COLO668 (cell line): Measurements from ENCODE around the gene RBMS1.

Experiments used
- DNase-seq: peaks from one replicate; lab custom pipeline; 2025; ENCODE audit not compliant: unreplicated experiment; lab: John Stamatoyannopoulos, UW

RBMS1 gene, protein sequence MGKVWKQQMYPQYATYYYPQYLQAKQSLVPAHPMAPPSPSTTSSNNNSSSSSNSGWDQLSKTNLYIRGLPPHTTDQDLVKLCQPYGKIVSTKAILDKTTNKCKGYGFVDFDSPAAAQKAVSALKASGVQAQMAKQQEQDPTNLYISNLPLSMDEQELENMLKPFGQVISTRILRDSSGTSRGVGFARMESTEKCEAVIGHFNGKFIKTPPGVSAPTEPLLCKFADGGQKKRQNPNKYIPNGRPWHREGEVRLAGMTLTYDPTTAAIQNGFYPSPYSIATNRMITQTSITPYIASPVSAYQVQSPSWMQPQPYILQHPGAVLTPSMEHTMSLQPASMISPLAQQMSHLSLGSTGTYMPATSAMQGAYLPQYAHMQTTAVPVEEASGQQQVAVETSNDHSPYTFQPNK

DNA sequence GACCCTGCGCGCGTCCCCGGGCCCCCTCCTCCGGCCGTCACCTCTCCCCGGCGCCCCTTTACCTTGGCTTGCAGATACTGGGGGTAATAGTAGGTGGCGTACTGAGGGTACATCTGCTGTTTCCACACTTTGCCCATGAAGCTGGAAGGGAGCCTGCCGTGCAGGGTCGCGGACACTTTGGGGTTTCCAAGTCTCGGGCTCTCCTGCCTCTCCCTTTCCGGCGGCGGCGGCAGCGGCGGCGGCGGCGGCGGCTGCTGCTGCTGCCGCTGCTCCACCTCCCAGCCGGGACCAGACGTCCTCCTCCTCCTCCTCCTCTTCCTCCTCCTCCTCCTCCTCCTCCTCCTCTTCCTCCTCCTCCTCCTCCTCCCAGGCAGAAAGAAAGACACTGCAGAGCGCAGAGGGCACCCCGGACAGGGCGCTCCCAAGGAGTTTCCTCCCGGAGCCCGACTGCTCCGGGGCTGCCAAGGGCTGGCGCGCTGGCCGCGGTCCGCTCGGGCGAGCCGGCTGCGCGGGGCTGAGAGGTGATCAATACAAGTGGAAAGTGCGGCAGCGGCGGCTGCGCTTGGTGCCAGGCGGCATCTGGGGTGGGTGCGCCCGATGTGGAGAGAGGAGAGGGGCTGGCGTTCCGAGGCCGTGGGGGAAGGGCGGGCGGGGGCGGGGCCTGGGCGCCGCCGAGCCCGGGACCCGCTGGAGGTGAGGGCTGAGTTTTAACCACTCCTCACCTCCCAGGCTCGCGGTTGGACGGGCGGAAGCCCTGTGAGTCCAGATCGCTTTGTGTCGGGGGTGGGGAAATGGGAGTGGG lies at the start of gene RBMS1:
Gene RBMS1, minus strand, starts transcription at position 581 of the 802 bp plus-strand sequence. Its CDS starts 444 bp downstream, at position 137.
- peak; percentile 73 for DNase-seq

DNA sequence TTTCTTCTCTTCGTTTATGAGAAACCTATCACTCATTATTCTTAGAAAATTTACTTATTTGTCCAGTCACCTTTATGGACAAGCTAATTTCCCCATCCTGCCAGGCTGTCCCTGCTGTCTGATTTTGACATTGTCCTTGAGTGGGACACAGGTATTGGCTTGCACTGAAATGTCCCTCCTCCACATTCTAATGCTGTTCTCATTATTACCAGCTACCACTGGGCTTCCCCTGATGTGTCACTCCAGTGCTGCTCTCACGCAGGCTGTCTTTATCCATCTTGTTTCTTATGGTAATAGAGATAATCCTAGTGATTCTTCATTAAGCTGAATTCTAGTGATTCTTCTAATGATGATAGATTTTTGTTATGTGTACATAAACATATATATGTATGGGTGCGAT lies 48.1 kb upstream of the RBMS1 start:
- DNase-seq: no peak

DNA sequence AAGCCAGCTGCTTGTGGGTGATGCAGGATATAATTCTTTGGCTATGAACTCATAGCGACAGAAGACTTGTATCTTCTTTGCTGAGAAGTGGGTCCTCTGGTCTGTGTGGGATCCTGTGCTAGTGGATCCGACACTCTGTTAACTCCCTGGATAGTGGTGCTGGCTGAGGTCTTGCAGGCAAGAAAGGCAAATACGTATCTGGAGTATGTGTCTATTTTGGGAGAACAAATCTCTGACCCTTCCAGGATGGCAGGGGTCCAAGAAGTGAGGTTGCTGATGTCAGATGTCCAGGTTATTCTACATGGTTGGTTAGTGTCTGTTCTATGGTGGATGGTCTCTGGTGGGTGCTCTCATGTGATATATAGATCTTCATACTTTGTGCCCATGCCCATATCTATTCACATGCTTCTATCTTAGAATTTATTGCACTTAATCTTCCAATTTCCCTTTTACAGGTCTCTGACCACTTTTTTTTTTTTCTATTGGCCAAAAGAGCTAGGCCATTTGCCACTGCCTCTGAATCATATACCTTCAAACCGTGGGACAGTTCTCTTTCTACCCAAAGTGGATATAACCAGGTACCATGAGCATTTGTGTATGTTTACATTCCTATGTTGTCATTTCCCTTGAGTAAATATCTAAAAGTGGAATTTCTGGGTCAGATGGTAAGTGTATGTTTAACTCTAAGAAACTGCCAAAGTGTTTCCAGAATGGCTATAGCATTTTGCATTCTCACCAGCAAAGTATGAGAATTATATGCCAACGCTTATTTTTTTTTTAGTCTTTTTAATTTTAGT lies 45.1 kb upstream of the RBMS1 start:
- DNase-seq: no peak

DNA sequence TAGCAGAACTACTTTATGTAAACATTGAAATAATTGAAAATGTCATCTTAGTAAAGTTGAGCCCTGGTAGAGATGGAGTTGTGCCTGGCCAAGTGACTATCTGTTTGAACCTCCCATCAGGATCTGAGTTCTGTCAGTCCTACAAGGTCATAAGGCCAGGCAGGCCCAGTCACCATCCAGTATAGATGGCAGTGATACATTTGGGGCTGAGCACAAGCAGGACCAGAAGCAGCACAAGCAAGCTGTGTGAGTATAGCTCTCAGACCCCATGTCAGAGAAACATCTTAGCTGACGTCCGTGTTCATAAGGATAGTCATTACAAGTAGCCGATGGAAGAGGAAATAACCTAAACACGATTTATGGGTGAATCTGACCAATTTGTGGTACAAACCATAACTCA lies 44.5 kb upstream of the RBMS1 start:
- no peak for DNase-seq

DNA sequence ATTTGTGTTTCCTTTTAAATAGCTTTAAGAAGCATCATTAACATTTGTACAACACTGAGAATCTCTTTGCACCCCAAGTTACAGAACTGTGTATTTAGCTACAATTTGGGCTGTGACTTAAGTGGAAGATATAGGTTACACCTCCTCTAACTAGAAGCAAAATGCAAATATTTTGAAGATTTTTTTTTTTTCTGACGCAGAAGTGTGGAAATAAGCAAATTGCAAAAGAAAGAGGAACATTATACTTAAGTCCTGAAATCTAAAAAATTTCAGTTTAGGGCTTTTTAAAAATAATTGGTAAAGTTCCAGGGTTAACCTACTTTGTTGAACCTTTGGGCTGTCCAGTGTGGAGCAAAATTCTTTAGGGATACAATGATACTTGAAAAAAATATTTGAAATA lies 41.4 kb upstream of the RBMS1 start:
- DNase-seq: no peak

DNA sequence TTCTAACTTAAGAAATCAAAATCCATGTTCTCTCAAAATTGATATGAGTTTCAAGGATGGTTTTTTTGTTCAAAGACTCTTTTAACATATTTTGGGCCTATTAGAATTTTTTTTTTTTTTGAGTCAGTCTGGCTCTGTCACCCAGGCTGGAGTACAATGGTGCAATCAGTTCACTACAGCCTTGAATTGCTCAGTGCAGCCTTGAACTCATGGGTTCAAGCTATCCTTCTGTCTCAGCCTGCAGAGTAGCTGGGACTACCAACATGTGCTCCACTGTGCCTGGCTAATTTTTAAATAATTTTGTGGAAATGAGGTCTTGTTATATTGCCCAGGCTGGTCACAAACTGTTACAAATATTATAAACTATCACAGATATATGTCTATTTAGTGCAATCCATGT lies 40.6 kb upstream of the RBMS1 start:
- no peak for DNase-seq

DNA sequence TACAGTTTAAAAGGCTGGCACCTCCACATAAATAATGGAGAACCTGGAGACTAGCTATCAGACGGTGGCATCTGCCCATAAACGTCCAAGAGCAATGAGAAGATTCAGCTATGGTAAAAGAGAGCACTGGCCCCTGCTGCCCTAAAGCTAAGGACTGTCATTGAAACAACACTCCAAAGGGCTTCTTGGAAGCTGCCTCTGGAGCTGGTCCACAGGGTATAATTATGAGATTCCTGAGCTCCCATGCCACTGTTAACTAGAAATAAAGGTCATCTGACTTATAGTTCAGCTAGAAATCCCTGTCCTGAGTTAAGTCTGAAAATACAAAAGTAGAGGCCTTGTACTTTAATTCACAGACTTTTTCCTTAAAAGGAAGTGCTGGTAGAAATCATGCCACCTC lies 39.9 kb upstream of the RBMS1 start:
- DNase-seq: no peak

DNA sequence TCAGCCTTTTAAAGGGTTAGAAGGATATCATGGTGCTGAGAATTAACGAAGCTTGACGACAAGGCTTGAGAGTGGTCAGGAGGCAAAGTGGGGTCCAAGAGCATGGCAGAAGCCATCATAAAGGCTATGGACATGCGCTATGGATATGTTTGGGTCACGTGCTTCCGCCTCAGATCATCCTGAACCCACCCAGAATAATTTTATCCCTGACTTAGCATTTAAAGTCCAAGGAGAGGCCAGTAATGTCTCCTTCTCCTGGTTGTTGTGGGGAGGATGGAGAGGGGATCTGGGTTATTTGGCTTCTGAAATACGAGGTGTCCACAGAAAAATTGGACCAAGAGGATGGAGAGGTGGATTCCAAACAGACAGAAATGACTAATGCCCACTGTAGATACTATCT lies 38.8 kb upstream of the RBMS1 start:
- DNase-seq: no peak

DNA sequence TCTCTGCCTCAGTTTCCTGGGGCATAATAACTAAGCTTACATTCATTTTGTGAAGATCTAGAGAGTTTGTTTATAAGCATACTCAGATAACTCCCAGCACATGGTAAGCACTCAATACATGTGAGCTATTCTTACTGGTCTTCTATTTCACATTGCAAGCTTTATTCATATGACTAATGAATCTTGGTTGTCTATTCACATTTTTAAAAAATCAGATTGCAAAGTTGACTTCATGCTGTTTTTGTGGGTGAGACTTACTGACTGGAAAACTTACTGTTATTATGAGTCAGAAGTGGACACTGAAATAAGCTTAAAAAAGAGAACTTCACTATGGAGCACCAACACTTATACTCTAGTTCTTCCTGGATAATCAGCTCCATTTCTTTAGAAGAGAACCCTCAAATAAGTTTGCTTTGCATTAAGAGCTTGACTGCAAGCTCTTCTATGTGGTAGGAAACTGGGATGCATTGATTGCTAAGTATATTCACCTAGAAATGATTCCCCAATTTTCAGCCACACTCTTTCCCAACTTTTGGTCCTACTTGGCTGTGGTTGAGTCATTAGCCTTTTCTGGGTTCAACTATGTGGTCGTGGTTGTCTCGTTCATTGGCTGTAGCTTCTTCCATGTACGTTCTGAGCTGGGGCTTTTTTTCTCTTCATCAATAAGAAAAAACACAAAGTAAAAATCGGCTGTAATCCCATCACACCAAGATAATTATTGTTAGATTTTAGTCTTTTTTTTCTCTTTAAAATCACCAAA lies 29.5 kb upstream of the RBMS1 start:
- no peak for DNase-seq

DNA sequence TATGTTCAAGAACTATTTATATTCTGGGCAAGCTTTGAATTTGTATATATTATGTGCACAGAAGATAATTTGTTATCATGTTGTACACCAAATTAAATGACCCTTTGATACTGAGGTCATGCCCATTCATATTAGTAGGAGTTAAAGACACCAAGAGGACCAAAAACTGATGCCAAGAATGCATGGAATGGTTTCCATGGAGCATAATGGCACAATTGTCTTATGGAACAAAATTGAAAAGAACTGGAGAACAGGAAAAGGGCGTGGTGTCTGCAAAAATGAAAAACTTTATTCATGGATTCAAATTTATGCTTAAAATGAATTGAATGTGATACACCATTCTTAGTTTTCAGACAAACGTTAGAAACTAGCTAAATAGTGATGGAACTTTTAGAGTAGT lies 24.1 kb upstream of the RBMS1 start:
- no peak for DNase-seq

DNA sequence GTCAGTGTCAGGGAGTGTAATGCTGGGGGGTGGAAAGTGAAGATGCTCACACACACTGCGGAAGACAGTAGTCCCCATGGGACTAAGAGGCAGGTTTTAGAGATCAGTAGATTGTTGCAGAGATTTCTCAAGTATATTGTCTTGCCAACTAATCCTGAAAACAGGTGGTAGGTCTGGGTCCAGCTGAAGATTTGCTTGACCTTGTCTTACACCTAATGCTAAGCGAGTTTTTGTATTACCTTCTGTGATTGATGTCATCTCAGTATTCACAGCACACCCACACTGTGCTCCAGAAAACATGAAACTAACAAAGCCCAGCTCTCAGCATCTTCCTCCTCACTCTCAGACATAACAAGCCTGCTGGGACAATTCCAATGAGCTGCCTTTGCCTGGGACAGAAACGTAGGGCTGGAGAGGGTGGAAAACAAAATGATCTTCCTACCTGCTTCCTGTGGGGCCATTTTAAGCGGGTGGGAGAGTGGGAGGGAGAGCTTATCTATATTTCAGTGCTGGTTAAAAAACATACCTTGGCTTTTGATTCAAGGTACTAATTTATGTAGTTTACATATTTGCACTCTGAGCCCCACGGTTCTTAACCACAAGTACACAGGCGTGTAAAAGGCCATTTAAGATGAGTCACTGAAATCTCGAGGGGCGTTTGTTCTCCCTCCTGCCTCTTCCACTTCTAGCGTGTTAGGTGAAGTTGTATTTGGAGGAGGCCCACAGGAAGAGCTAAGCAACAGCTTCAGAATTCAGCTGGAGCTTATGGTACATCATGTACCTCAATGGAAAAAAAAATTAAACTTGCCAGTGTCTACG lies 23.1 kb upstream of the RBMS1 start:
- DNase-seq: no peak

DNA sequence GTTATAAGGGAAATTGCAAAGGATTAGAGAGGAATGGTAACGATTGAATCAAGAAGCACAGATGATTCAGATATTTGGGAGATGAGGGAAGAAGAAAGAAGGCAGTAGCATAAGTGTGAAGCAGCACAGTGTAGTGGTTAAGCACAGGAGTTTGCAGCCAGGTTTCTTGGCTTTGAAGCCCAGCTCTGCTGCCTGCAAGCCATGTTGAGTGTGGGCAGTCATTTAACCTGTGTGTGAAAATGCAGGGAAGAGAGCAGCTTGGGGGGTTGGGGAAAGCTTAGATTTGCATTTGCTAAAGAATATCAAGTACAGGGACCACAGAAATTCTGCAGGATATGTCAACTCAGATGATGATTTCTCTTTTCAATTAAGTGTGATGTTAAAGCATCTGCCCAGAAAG lies 21.5 kb upstream of the RBMS1 start:
- no peak for DNase-seq

DNA sequence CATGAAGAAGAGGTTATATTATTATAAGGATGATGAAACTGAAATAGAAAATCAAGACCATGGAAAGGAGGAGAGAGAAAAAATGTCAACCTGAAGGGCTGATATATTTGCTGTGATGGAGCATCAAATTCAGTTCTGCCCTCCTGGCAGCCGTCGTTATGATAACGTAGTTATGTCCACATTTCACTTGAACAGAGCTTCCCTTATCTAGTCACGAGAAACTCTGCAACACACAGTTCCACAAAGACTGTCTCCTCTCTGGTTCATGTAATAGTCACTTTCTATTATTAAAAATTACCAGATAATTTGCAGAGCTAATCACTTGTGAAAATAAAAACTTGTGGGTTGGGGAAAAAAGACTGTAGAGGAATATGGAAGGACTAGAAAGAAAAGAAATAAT lies 19.5 kb upstream of the RBMS1 start:
- no peak for DNase-seq

DNA sequence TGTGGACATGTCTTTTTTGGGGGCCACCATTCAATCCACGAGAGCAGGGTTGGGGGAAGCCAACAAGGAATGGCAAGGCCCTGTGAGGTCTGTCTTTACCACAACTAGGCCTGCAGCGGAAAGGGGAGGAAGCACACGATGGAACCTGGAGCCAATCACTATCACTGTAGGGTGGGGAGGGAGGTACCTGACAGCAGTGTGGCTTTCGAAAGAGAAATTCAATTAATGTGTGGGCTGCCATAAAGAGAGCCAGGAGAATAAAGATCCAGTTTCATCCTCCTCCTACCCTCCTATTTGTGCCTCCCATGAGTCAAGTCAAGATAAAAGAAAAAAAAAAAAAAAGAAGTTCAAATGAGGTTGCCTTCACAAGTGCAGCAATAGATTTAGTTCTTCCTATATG lies 18.9 kb upstream of the RBMS1 start:
- no peak for DNase-seq

DNA sequence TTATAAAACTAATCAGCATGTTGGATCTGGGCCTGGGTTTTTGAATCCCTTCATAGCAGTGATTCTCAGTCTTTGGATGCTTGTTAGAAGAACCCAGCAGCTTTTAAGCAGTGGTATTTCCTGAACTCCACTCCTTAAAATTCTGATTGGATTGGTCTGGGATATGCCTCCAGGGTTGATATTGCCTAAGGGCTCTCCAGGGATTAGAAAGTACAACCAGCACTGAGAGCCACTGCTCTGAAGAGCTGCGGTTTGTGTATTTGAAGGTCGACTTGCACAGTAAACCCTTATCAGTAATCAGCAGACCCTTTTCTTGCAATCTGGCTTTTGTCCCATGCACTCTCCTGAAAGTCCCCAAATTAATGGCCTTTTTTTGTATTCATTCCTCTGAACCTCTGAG lies 17.0 kb upstream of the RBMS1 start:
- no peak for DNase-seq

DNA sequence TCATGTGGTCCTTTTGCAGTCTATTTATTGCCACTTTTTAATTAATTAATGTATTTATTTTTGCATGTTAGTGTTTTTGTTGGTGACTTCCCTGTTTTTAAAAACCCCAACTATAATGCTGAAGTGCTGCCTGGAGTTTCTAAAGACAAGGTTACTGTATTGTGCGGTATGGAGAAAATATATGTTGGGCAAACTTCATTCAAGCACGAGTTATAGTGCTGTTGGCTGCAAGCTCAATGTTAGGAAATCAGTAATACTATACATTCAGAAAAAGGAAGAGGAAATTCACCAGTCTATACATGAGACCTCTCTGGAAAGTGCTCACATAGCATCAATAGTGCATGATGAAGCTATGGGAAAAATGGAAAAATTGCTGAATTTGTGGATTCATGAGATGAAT lies 15.4 kb upstream of the RBMS1 start:
- DNase-seq: no peak

DNA sequence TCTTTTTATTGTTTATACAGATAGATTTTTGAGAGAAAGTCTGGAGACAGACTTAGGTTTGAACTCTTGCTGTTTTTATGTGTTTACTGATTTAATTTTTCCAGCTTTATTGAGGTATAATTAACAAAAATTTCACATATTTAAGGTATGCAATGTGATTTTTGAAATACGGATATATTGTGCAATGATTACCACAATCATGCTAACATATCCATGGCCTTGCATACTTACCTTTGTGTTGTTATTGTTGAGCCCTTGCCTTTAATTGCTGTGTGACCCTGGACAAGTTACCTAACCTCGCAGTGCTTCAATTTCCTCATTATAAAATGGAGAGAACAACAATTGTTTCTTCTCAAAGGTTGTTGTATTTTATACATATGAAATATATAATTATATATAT lies 13.9 kb upstream of the RBMS1 start:
- no peak for DNase-seq

DNA sequence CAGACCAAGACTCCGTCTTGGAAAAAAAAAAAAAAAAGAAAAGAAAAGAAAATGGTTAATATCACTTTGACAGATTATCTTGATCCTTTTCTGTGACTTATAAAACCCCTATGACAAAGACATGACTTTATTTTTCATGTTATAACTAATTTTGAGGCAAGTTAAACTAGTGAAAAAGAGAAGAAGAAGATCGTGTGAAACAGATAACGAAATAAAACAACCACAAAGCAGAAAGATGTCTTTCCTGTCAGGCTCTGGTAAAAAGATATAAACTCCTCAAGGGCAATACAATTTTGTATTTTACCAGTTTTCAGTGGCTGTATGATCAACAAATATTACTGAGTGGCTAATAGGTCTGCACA lies 13.4 kb upstream of the RBMS1 start:
- DNase-seq: no peak

DNA sequence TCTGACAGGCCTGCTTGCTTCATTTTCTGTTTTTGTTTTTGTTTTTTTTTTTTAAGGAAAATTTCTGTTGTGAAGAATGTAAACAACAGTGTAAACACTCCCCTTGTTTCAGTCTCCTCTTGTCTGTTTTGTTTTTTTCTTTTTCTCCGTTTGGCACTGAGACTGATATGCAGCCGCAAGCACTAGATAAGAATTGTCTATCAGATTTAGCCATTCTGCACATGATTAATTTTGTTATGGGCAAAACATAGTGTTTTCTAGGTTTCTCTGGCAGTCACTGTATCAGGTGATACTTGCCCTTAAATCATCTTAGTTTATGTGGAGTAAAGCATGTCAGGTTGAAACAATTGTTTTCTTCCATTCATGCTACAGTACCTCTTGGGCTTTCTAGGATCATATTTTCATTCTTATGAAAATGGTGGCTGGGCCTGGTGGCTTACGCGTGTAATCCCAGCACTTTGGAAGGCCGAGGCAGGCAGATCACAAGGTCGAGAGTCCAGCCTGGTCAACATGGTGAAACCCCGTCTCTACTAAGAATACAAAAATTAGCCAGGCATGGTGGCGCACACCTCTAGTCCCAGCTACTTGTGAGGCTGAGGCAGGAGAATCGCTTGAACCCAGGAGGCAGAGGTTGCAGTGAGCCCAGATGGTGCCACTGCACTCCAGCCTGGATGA lies 12.9 kb upstream of the RBMS1 start:
- no peak for DNase-seq

DNA sequence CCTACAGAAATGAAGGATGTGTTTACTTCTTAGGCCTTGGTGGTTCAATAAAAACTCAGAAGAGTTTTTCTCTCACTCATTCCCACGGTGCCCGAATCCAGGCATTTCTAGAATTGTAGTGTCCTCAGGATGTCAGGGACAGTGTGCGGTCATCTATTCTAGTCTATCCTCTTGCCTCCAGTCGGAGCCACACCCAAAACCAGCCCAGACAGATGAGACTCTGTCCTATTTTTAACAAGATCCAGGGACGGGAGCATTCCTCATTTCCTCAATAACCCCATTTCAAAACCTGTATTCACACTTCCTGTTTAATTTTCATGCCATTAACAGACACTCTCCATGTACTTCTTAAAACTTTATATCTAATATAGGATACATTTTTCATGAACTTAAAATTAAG lies 11.6 kb upstream of the RBMS1 start:
- no peak for DNase-seq
